G401 (cell line): ENCODE results near the gene TUBGCP4. TPM values are rescaled to one million over a fixed set of nuclear protein-coding genes. Genes with fewer than 3 reads are reported as not detected.

Experiments used
- DNase-seq: peaks from one replicate; pipeline ENCODE4 v3.0.0-alpha.2; 2015; ENCODE audit warnings: low spot score
- in situ Hi-C: cut with HindIII; loops from 2 replicates; pipeline ENCODE4 v1.10.0; 2016; ENCODE audit warnings: low sequenced_read_pairs, mixed read lengths
- total RNA-seq: library from RNA; depleted of rRNA; stranded (reverse); fragments of >200 nt; shearing (Covaris generic); gene quantifications from 2 replicates; pipeline ENCODE4 v1.2.3, GENCODE V29; 2014

The TUBGCP4 gene
- total RNA-seq, 1 experiment from 2014 or later = 19.2 TPM

- DNase-seq = no peak
- in situ Hi-C loops = no loop called here
Measured at GRCh38 chr15:43402255-43402654, 31.4 kb downstream of the TUBGCP4 start.

- DNase-seq = no peak
- in situ Hi-C loops = no loop called here
Measured at GRCh38 chr15:43403616-43404015, 32.7 kb downstream of the TUBGCP4 start.

- in situ Hi-C loops = no loop called here
- no peak for DNase-seq
Measured at GRCh38 chr15:43404130-43404529, 33.2 kb downstream of the TUBGCP4 start.

- DNase-seq = no peak
- in situ Hi-C loops = no loop called here
Measured at GRCh38 chr15:43406189-43406588, 35.3 kb downstream of the TUBGCP4 start.

GRCh38 chr15:43406808-43407207 lies 35.9 kb downstream of the TUBGCP4 start:
- in situ Hi-C loops = no loop called here

GRCh38 chr15:43408789-43409188 lies 37.9 kb downstream of the TUBGCP4 start:
- no peak for DNase-seq

More at GRCh38 chr15:43406808-43407207, 35.9 kb downstream of the TUBGCP4 start:
- DNase-seq = no peak

GRCh38 chr15:43410572-43411214 lies 39.8 kb downstream of the TUBGCP4 start:
- DNase-seq = no peak

More at GRCh38 chr15:43408789-43409188, 37.9 kb downstream of the TUBGCP4 start:
- in situ Hi-C loops = no loop called here

GRCh38 chr15:43412096-43412495 lies 41.2 kb downstream of the TUBGCP4 start:
- no peak for DNase-seq
- in situ Hi-C loops = no loop called here

More at GRCh38 chr15:43410572-43411214, 39.8 kb downstream of the TUBGCP4 start:
- in situ Hi-C loops = no loop called here

GRCh38 chr15:43414196-43414595 lies 43.3 kb downstream of the TUBGCP4 start:
- in situ Hi-C loops = no loop called here
- DNase-seq = no peak

- DNase-seq = no peak
- in situ Hi-C loops = no loop called here
Measured at GRCh38 chr15:43420435-43420834, 49.5 kb downstream of the TUBGCP4 start.

- DNase-seq = no peak
- in situ Hi-C loops = no loop called here
Measured at GRCh38 chr15:43420876-43421275, 50.0 kb downstream of the TUBGCP4 start.

GRCh38 chr15:43423793-43424192 lies 52.9 kb downstream of the TUBGCP4 start:
- DNase-seq = no peak
- in situ Hi-C loops = no loop called here

- DNase-seq = peak; percentile 31
- in situ Hi-C loops = no loop called here
Measured at GRCh38 chr15:43429687-43430086, 58.8 kb downstream of the TUBGCP4 start.

GRCh38 chr15:43433165-43433564 lies 62.3 kb downstream of the TUBGCP4 start:
- no peak for DNase-seq
- in situ Hi-C loops = no loop called here

- in situ Hi-C loops = no loop called here
- DNase-seq = no peak
Measured at GRCh38 chr15:43433661-43434303, 62.9 kb downstream of the TUBGCP4 start.

- DNase-seq = no peak
- in situ Hi-C loops = no loop called here
Measured at GRCh38 chr15:43434446-43434845, 63.5 kb downstream of the TUBGCP4 start.

GRCh38 chr15:43436395-43436794 lies 65.5 kb downstream of the TUBGCP4 start:
- in situ Hi-C loops = no loop called here

GRCh38 chr15:43439268-43439667 lies 68.4 kb downstream of the TUBGCP4 start:
- in situ Hi-C loops = no loop called here
- no peak for DNase-seq

More at GRCh38 chr15:43436395-43436794, 65.5 kb downstream of the TUBGCP4 start:
- DNase-seq = no peak

- peak; percentile 90 for DNase-seq
- in situ Hi-C loops = no loop called here
Measured at GRCh38 chr15:43440721-43441281, 69.9 kb downstream of the TUBGCP4 start.

GRCh38 chr15:43441316-43441715 lies 70.4 kb downstream of the TUBGCP4 start:
- DNase-seq = peak; percentile 62
- in situ Hi-C loops = no loop called here
